Measurements from ENCODE around the gene WFDC6. TPM values are rescaled to one million over a fixed set of nuclear protein-coding genes. Genes with fewer than 3 reads are reported as not detected.

WFDC6 gene
- total RNA-seq, 1 donor, result not detected

DNA sequence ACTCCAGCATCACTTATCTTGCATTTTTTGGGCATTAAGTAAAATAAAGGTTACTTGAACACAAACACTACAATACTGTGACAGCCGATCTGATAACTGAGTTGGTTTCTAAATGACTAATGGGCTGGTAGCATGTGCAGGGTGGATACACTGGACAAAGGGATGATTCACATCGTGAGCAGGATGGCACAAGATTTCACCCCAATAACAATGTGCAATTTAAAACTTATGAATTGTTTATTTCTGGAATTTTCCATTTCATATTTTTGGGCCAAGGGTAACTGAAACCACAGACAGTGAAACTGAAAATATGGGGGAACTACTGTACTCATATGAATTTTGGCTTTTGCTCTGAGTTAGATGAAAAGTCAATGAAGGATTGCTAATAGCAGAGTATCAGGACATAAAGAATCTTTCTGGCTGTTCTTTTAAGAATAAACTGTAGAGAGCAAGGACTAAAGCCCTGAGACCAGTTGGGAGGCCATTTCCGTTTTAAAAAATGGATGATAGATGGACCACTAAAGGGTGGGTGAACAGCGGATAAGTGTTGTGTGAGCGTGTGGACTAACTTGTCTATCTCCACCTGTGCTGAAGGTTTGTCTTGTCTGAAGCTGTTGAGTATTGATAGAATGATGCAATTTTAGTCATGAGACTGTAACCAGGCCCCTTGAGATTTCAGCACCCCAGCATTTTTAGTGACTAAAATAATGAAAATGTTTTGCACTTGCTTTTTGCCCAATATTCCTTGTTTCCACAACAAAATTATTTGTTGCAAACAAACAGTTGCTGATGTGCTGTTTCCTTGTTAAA lies 32.1 kb downstream of the WFDC6 start:
- TF ChIP-seq, protein P1, sequence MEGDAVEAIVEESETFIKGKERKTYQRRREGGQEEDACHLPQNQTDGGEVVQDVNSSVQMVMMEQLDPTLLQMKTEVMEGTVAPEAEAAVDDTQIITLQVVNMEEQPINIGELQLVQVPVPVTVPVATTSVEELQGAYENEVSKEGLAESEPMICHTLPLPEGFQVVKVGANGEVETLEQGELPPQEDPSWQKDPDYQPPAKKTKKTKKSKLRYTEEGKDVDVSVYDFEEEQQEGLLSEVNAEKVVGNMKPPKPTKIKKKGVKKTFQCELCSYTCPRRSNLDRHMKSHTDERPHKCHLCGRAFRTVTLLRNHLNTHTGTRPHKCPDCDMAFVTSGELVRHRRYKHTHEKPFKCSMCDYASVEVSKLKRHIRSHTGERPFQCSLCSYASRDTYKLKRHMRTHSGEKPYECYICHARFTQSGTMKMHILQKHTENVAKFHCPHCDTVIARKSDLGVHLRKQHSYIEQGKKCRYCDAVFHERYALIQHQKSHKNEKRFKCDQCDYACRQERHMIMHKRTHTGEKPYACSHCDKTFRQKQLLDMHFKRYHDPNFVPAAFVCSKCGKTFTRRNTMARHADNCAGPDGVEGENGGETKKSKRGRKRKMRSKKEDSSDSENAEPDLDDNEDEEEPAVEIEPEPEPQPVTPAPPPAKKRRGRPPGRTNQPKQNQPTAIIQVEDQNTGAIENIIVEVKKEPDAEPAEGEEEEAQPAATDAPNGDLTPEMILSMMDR (IDR thresholded peaks at IDR 0.05; ENCODE audit: insufficient read depth, low read length), result no peak
- no peak overlapping the region for H3K4me3 ChIP-seq (ENCODE audit: low read depth, low read length)
- peak; percentile 4 for DNase-seq (ENCODE audit: low read depth)

DNA sequence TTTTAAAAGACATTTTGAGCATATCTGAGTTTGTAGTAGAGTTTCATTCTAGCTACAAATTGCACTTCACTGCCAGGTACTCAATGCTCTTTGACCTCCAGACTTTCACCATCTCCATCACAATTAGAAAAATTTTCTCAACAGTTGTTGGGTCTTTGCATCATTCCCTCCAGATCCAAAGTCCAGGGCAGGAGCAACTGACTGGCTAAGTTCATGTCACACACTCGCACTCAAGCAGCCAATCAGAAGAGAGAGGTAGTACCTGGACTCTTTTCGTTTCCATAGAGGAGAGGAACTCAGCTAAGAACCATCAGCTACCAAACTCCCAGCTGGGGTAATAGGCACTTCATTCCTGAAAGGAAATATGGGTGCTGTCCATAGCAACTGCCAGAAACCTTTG lies 32.9 kb downstream of the WFDC6 start:
- DNase-seq (ENCODE audit: low read depth), result no peak
- TF ChIP-seq, protein P1 (IDR thresholded peaks at IDR 0.05; ENCODE audit: insufficient read depth, low read length), result no peak
- H3K4me3 ChIP-seq (ENCODE audit: low read depth, low read length), result no peak overlapping the region

DNA sequence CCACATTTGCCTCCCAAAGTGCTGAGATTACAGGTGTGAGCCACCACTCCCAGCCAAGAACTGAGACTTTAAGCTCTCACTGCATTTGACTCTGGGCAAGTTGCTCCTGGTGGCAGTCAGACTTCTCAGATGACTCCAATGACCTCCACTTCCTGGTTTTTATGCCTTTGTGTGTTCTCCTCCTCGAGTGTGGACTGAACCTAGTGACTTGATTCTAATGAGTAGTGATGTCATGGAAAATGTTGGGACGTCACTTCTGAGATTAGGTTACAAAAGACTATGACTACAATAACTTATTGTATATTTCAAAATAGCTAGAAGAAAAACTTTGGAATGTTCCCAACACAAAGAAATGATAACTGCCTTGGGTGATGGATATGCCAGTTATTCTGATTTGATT lies 35.9 kb downstream of the WFDC6 start:
- DNase-seq (ENCODE audit: low read depth), result no peak
- H3K4me3 ChIP-seq (ENCODE audit: low read depth, low read length), result no peak overlapping the region
- TF ChIP-seq, protein P1 (IDR thresholded peaks at IDR 0.05; ENCODE audit: insufficient read depth, low read length), result no peak

DNA sequence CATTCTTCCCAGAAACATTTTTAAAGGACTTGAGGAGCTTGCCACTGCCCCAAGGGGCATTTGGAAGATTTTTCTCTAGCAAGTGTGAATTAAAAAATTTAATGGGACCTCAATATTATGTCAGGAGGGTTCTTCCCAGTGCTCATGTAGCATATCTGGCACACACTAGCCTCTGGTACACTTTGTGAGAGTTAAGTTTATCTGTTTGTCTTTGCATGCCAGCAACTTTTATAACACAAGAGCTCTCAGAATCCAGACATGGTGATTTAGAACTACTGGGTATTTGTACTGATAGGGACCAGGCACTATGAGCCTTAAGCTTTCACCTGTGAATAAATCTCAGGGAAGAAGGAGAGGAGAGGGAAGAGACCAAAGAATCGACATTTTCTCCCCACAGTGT lies 36.7 kb downstream of the WFDC6 start:
- no peak for DNase-seq (ENCODE audit: low read depth)
- TF ChIP-seq, protein P1 (IDR thresholded peaks at IDR 0.05; ENCODE audit: insufficient read depth, low read length), result no peak
- H3K4me3 ChIP-seq (ENCODE audit: low read depth, low read length), result no peak overlapping the region

DNA sequence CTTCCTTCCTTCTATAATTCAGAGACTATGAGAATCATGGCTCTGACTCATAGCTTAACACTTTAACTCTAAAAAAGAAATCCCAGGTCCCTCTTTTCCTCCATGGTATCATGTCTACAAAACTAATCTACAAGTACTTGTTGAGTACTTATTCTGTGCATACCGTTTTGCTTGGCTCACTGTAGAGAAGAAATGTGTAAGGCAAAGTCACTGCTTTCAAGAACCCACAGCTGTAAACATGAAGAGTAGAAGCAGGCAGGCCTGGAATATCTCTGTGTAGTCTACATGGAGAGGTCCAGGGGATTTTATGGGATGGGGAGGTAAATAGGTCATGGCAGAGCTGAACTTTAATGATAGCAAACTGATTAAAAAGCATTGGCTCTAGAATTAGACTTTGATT lies 37.7 kb downstream of the WFDC6 start:
- TF ChIP-seq, protein P1 (IDR thresholded peaks at IDR 0.05; ENCODE audit: insufficient read depth, low read length), result no peak

DNA sequence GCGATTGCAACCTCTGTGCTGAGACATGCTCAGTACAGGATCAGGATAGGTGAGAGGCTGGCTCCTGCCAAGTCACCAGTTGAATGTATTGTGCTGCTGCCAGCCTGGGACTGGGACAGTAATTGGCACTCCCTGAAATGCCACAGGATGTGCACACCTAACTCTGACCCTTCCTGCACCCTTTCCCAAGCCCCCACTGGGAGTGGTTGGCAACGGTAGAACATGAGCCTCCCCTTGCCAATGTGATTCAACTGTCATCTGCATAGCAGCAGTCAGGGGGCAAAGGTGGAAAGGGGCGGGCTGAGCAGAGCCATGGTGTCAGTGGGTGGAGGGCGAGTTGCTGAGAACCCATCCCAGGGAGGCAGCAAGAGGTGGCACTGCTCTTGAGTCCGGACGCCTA lies 39.3 kb downstream of the WFDC6 start:
- H3K4me3 ChIP-seq (ENCODE audit: low read depth, low read length), result no peak overlapping the region
- TF ChIP-seq, protein P1 (IDR thresholded peaks at IDR 0.05; ENCODE audit: insufficient read depth, low read length), result no peak
- DNase-seq (ENCODE audit: low read depth), result no peak

More for the DNA sequence above, 37.7 kb downstream of the WFDC6 start:
- H3K4me3 ChIP-seq (ENCODE audit: low read depth, low read length), result no peak overlapping the region
- DNase-seq (ENCODE audit: low read depth), result no peak
